Right atrium auricular region (tissue), 2 donors: ENCODE data around the gene TANK. TPM values are rescaled to one million over a fixed set of nuclear protein-coding genes. Genes with fewer than 3 reads are reported as not detected.

Experiments
- DNase-seq: peaks from one replicate; pipeline ENCODE4 v3.0.0-alpha.2; 2019; ENCODE audit warnings: low spot score
- H3K27ac ChIP-seq, 2 donors: fragments of 200-600 bp; sonication (generic); 1 replicate in 1 of 2; 2 replicates in 1 of 2; pipeline ENCODE4 v1.5.1; 2016 to 2019
- H3K27me3 ChIP-seq, 2 donors: fragments of 200-600 bp; sonication (generic); one replicate each; pipeline versions ENCODE4 v1.5.1 to v1.6.0; 2017 to 2019
- H3K36me3 ChIP-seq: fragments of 200-600 bp; sonication (generic); one replicate; pipeline ENCODE4 v1.5.1; 2016
- H3K4me1 ChIP-seq, 2 donors: fragments of 200-600 bp; sonication (generic); one replicate each; pipeline versions ENCODE4 v1.5.1 to v1.6.0; 2017 to 2019
- H3K4me3 ChIP-seq, 2 donors: fragments of 200-600 bp; sonication (generic); 1 replicate in 1 of 2; 2 replicates in 1 of 2; pipeline ENCODE4 v1.5.1; 2017 to 2019; ENCODE audit warnings: mild to moderate bottlenecking in 1 of 2, moderate library complexity in 1 of 2
- H3K9me3 ChIP-seq, 2 donors: fragments of 200-600 bp; sonication (generic); one replicate each; pipeline ENCODE4 v1.5.1; 2019
- total RNA-seq, 2 donors: library from RNA; depleted of rRNA; stranded (reverse); fragments of >200 nt; gene quantifications; one replicate each; pipeline ENCODE4 v1.1.0, GENCODE V29; 2016
- TF ChIP-seq, protein P1 (sequence below), 2 donors: fragments of 200-600 bp; sonication (generic); IDR thresholded peaks; one replicate each; pipeline ENCODE4 v1.5.1; 2019; ENCODE audit warnings: antibody characterized with exemption in 2 of 2

Gene TANK
- total RNA-seq, 2 donors from 2014 or later = 40.2 to 50.9 TPM

DNA sequence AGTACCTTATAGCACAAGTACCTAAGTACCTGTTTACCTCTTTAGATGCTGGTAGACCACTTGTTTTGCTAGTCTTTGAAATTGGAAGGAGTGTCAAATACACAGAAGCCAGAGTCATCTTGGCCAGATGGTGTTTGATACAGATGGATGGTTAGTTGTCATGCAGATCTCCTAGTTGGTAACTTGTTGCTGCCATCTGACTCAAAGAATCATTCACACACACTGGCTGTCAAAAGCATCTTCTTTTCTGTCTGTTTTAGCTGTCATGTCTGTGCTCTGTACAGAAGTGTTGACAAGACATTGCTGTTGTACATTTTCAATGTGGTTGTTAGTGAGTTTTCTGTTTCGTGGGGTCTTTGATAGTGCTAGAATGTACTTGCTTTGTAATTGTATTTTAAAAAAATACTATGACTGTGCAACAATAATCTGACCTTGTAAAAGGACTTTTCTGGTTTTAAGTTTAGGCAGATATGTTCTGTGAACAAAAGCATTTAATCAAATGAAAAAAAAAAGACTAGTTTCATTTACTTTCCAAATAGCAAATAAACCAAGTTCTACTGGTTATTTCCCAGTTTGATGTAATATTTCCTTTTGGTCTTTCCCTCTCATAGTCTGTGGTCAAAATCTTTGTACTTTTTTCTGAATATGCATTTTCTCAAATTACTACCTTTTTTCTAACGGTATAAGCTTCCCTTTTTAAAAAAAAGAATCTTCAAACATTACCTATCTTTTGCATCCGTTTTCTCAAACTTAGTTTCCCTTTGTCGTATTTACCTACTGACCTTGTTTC is 39.9 kb downstream of the TANK start:
- Histone ChIP-seq H3K36me3 (peaks cover 11% of the 10 kb centered on the region), H3K4me3 (no peak overlapping the region), H3K27me3 (no peaks in the 10 kb centered on the region), H3K9me3 (no peaks in the 10 kb centered on the region), H3K27ac (no peak overlapping the region), H3K4me1 (no peaks in the 10 kb centered on the region)
- DNase-seq = no peak
- TF ChIP-seq, protein P1, sequence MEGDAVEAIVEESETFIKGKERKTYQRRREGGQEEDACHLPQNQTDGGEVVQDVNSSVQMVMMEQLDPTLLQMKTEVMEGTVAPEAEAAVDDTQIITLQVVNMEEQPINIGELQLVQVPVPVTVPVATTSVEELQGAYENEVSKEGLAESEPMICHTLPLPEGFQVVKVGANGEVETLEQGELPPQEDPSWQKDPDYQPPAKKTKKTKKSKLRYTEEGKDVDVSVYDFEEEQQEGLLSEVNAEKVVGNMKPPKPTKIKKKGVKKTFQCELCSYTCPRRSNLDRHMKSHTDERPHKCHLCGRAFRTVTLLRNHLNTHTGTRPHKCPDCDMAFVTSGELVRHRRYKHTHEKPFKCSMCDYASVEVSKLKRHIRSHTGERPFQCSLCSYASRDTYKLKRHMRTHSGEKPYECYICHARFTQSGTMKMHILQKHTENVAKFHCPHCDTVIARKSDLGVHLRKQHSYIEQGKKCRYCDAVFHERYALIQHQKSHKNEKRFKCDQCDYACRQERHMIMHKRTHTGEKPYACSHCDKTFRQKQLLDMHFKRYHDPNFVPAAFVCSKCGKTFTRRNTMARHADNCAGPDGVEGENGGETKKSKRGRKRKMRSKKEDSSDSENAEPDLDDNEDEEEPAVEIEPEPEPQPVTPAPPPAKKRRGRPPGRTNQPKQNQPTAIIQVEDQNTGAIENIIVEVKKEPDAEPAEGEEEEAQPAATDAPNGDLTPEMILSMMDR (IDR thresholded peaks at IDR 0.05) = no peak

- Histone ChIP-seq H3K36me3 (peaks cover 8% of the 10 kb centered on the region), H3K4me3 (no peak overlapping the region), H3K9me3 (no peaks in the 10 kb centered on the region), H3K27me3 (no peaks in the 10 kb centered on the region), H3K27ac (no peak overlapping the region), H3K4me1 (no peaks in the 10 kb centered on the region)
- no peak for DNase-seq
- TF ChIP-seq, protein P1 (IDR thresholded peaks at IDR 0.05) = no peak
These were observed 44.6 kb downstream of the TANK start for GRCh38 chr2:161204846-161205245.

DNA sequence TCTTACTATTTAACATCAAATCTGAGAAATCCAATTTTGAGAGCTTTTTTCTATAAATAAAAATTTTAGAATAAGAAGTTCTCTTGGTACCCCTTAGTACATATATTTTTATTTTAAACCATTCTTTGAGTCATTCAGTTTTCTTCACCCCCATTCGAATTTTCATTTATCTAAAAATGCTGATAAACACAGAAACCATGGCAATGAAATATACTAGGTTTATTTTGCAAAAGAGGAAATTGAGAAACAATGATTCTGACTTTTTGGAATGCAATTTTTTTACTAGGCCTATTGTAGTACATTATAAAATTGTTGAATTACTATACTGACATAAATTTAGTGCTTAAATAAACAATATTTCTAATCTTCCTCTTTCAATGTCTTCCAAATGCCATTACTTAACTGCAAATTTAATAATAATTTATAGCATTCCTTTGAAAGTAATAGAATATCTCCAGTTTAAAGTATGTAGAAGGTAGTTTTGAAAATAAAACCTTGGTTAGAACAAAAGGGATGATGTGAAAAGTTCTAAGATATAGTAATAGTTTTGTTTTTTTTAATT is 46.3 kb downstream of the TANK start:
- Histone ChIP-seq H3K27me3 (no peaks in the 10 kb centered on the region), H3K9me3 (no peaks in the 10 kb centered on the region), H3K4me1 (no peaks in the 10 kb centered on the region), H3K4me3 (no peak overlapping the region), H3K27ac (no peak overlapping the region), H3K36me3 (peaks cover 8% of the 10 kb centered on the region)
- no peak for DNase-seq
- TF ChIP-seq, protein P1 (IDR thresholded peaks at IDR 0.05) = no peak

- H3K4me3 ChIP-seq = no peak overlapping the region
- H3K27ac ChIP-seq = no peak overlapping the region
- H3K27me3 ChIP-seq = no peaks in the 10 kb centered on the region
- peaks cover 8% of the 10 kb centered on the region for H3K36me3 ChIP-seq
- no peaks in the 10 kb centered on the region for H3K4me1 ChIP-seq
- H3K9me3 ChIP-seq = no peaks in the 10 kb centered on the region
- TF ChIP-seq, protein P1 (IDR thresholded peaks at IDR 0.05) = no peak
- DNase-seq = no peak
These were observed 47.7 kb downstream of the TANK start for GRCh38 chr2:161207941-161208340.

DNA sequence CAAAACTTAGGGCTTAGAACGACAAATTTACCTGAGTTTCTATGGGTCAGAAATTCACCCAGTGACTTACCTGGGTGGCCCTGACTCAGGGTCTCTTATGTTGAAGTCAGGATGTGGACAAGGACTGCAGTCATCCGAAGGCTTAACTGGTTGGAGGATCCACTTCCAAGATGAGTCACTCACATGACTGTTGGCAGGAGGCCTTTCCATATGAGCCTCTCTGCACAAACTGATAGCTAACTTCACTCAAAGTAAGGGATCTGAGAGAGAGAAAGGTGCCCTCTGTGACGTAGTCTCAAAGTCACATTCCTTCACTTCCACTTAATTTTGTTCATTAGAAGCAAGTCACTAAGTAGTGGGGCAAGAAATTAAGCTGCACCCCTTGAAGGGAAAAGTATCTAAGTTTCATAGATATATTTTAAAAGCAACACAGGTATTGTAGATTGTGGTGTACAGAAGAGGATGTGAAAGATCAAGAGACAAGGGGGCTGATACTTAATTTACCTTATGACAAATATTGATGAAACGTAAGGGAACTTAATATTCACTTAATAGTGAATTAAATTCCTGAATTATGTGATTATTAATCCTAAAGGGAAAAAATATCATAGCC is 48.4 kb downstream of the TANK start:
- TF ChIP-seq, protein P1 (IDR thresholded peaks at IDR 0.05) = no peak
- no peak for DNase-seq
- Histone ChIP-seq H3K27ac (no peak overlapping the region), H3K9me3 (no peaks in the 10 kb centered on the region), H3K36me3 (peaks cover 8% of the 10 kb centered on the region), H3K27me3 (no peaks in the 10 kb centered on the region), H3K4me3 (no peak overlapping the region), H3K4me1 (no peaks in the 10 kb centered on the region)
